Measurements from ENCODE around the gene DMXL1.
"Not testable (repeated sequence)": the region's sequence is repeated elsewhere in the genome, so short reads cannot be mapped to it uniquely, and the experiment has no call there.

Gene DMXL1

DNA sequence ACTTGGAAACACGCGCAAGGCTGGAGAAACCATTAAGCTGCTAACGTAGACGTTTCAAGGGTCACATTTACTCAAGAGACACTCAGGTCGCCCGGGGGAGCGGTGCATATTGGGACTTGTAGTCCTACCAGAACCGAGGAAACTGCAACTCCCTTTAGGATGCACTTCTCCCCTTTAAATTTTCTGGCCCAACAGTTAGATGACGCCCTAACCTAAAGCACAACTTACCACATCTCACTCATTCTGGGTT, 384 bp upstream of the DMXL1 start:
- peak; percentile 55 to 64 for DNase-seq (ENCODE audit: low read depth in 2 of 2)

DNA sequence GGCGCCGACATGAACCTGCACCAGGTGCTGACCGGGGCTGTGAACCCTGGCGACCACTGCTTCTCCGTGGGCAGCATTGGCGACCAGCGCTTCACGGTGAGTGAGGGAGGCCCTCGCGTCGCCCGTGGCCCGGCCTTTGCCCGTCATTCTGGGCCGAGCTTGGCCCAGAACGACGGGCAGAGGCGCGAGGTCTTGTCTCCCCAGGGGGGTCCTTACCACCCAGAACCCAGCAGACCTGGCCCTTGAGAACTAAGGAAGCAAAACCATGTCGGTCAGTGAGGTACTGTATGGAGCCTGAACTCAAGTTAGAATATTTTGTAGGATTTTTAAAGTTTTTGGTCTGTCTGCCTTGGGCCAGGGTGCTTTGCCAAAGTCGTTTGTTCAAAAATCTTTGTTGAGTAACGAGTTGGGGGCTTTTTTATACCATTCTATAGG, 691 bp downstream of the DMXL1 start:
- DNase-seq (ENCODE audit: low read depth in 2 of 2), result no peak

DNA sequence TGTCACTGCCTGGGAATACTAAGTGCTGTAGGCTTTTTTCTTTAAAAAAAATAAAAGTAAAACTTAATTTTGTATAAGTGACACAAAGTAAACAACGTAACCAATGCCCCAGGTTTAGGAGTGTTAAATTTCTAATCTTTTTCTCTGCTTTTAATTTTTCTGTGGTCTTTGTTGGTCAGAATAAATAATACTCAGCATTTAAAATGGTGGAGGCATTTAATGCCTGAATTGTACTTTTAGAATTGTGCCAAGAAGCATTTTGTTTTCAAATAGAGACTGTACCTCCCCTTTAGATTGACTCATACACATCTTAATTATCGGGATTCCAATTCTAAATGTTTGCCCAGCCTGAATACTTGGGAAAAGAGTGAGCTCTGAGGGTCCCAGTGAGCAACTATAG, 1.6 kb downstream of the DMXL1 start:
- no peak for DNase-seq (ENCODE audit: low read depth in 2 of 2)

DNA sequence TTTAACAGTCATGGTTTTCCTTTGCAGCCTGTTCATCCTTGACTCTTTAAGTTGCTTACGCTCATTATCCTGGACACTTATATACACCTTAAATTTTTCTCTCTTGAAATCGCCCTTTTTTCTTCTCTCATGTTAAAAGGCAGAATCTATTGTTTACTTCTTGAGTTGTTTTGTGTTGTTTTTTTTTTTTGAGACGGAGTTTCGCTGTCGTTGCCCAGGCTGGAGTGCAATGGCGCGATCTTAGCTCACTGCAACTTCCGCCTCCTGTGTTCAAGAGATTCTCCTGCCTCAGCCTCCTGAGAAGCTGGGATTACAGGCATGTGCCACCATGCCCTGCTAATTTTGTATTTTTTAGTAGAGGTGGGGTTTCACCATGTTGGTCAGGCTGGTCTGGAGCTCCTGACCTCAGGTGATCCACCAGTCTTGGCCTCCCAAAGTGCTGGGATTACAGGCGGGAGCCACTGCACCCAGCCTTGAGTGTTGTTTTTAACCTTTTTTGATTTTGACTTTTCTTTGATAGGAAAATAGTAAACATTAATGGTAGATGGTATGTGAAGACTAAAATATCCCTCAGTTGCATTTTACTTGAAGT, 3.0 kb downstream of the DMXL1 start:
- not testable (repeated sequence) for DNase-seq (ENCODE audit: low read depth in 2 of 2)

DNA sequence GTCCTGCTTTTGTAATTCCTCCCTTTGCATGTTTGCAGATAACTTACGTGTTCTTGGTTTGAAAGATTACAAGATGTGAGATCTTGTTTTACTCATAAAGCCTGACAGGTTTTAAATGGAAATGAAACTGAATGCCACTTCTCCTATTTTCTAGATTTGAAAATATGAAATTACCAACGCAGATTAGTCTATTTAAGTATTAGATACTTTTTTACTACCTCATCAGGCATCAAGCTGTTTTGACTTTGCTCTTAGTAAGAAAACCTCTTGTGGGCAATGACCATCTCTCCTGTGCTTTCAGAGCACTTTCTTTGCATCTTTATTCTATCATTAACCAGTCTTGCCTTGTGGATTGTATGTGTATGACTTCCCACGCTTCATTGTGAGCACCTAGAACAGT, 3.5 kb downstream of the DMXL1 start:
- no peak for DNase-seq (ENCODE audit: low read depth in 2 of 2)

DNA sequence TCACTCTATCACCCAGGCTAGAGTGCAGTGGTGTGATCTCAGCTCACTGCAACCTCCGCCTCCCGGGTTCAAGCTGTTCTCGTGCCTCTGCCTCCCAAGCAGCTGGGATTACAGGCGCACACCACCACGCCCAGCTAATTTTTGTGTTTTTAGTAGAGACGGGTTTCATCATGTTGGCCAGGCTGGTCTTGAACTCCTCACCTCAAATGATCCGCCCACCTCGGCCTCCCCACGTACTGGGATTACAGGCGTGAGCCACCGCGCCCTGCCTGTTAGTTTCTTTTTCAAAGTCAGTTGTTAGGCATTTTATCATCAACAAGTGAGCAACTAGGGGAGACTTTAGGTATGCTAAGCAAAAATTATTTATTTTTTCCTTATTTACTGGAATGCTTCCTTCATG, 4.4 kb downstream of the DMXL1 start:
- DNase-seq (ENCODE audit: low read depth in 2 of 2), result peak in 1 of 2 donors; percentile 19

DNA sequence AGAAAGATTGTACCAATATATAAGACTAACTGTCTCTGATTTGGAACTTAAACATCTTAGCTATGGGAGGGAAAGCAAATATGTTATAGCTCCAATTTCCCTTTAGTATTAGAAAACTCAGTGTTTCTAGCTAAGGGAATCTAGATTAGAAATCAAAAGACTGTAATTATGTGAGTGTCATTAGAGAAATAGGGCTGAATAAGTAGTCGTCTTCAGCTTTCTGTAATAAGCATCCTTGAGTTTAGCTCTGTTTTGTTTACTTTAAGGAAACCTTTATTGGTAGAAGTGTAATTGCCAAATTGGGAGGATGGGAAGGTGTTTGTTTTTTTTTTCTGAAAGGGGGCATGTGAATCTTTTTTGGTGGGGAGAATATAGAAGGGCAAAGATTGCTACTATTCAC, 5.2 kb downstream of the DMXL1 start:
- DNase-seq (ENCODE audit: low read depth in 2 of 2), result no peak

DNA sequence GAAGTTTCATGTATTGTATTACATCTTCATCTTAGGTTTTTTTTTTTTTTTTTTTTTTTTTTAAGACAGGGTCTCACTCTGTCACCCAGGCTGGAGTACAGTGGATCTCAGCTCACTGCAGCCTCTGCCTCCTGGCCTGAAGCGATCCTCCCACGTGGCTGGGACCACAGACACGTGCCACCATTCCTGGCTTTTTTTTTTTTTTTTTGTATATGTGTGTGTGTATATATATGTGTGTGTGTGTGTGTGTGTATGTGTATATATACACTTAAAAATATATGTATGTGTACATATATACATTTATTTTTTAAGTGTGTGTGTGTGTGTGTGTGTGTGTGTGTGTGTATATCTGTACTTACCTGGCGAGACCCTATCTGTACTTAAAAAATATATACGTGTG, 6.6 kb downstream of the DMXL1 start:
- no peak for DNase-seq (ENCODE audit: low read depth in 2 of 2)

DNA sequence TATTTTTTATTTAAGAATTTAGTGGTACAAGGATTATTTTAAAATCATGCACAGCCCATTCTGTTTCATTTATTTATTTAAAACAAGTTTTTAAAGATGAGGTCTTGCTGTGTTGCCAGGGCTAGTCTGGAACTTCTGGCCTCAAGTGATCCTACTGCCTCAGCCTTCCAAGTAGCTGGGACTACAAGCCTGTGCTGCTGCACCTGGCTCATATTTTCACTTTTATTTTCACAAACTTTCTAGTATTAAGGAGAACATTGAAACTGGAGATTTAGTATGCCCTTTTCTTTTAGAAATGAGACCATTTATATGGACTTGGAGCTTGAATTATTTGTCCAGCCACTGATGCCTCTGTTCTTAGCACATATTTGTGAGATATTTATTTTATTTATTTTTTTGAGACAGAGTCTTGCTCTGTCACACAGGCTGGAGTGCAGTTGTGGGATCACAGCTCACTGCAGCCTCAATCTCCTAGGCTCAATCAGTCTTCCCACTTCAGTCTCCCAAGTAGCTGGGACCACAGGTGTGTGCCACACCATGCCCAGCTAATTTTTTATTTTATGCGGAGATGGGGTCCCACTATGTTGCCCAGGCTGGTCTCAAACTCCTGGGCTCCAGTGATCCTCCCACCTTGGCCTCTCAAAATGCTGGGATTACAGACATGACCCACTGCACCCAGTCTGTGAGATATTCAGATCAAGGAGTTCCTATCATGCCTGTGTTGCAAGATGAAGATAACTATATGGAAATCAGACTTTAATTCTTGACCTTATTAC, 7.4 kb downstream of the DMXL1 start:
- no peak for DNase-seq (ENCODE audit: low read depth in 2 of 2)

DNA sequence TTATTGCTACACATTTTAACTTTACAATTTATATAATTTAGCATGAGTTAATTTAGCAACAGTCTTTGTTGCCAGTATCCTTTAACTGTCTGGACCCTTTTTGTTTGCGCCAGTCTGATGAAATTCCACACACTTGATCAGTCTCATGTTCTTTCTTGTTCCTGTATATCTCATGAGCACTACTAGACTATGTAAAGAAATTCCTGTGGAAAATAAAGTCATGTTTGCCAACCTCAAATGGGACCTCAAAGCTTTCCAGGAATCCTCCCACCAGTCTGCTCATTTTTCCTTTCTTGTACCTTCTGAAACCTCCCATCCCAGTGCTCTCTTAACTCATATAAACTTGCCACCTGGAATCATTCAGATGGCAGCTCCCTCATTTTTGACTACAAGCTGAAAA, 8.0 kb downstream of the DMXL1 start:
- no peak for DNase-seq (ENCODE audit: low read depth in 2 of 2)

DNA sequence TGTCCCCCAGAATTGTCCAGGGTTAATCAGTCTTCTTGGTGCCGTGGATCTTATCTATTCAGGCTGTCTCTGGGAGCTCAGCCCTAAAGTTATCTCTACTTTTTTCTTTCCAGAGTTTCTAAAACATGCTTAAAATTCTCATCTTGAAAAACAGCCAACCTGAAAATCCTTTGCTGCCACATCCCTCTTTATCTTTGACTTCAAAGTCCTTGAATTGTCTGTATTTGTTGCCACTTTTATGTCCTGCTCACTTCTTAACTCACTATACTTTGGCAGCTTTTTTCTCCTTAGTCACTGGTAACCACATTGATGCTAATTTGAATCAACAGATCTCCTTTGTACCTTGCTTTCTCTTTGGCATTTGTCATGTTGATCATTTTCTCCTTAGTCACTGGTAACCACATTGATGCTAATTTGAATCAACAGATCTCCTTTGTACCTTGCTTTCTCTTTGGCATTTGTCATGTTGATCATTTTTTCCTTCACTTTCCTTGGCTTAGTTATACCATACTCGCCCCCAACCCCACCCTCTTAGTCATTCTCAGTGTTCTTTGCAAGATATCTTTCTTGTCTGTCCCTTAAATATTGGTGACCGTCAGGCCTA, 8.5 kb downstream of the DMXL1 start:
- peak in 1 of 2 donors; percentile 23 for DNase-seq (ENCODE audit: low read depth in 2 of 2)

DNA sequence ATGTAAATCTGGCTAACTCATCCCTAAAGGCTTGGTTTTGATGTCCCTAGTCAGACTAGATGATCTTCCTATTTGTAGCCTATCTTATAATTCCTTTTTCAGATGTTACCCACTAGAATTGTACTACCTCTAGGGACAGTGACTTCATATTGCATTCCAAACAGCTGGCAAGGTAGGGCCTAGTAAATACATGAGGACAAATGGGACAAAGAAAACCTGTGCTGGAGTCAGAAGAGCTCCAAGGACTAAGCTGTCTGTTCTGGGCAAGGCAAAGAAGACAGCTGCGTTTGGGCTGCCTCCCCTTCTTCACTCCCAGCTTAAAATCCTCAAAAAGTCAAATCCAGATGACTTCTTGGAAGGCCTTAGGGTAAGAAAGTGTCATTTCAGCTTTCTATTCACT, 10.0 kb downstream of the DMXL1 start:
- DNase-seq (ENCODE audit: low read depth in 2 of 2), result no peak

DNA sequence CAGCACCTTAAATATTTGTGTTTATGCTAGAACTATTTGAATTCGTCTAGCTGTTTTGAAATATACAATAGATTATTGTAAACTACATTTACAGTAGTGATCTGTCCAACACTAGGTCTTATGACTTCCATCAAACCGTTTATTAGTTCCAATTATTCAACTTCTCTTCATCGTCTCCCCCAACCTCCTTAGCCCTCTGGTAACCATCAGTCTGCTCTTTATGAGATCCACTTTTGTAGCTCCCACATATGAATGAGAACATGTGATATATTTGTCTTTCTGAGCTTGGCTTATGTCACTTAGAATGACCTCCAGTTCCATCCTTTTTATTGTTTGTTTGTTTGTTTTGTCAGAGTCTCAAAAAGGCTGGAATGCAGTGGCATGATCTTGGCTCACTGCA, 11.8 kb downstream of the DMXL1 start:
- no peak for DNase-seq (ENCODE audit: low read depth in 2 of 2)

DNA sequence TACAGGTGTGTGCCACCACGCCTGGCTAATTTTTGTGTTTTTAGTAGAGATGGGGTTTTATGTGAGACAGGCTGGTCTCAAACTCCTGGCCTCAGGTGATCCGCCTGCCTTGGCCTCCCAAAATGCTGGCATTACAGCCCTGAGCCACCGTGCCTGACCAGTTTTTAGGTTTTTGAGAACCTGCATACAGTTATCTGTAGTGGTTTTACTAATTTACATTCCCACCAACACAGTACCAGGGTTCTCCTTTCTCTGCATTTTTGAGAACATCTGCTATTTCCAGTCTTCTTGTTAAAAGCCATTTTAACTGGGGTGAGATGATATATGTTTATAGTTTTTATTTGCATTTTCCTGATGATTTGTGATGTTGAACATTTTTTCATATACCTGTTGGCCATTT, 12.8 kb downstream of the DMXL1 start:
- DNase-seq (ENCODE audit: low read depth in 2 of 2), result no peak

DNA sequence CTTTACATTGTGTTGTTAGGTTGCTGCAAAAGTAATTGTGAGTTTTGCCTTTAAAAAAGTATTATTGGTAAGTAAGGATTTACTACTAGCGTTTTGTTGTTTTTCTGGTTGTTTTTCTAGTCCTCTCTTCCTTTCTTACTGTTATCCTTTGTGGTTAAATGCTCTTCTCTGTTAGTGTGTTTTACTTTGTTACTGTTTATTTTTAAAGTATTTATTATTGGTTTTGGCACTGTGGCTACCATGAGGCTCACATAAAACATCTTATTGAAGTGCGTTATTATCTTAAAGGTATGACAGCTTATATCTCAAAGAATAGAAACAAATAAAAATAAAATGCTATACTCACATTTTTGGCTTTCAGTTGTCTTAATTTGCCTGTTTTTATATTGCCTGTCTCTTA, 17.6 kb downstream of the DMXL1 start:
- DNase-seq (ENCODE audit: low read depth in 2 of 2), result no peak

DNA sequence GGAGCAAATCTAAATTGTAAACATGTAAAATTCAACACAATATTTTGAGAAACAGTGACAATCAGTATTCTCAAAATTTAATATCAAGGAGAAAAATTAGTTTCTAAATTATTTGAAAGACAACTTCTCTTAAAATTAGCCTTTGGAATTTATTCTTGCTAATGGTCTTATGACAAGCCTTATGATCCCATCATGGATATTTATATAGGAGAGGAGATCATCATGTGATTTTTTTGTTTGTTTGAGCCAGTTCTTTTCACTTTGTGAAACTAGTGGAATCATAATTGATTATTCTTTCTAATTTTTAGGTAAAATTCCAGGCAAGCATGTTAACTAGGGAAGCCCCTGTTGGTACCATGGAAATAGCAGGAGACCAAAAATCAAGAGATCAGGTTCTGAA, 24.7 kb downstream of the DMXL1 start:
- DNase-seq (ENCODE audit: low read depth in 2 of 2), result no peak

DNA sequence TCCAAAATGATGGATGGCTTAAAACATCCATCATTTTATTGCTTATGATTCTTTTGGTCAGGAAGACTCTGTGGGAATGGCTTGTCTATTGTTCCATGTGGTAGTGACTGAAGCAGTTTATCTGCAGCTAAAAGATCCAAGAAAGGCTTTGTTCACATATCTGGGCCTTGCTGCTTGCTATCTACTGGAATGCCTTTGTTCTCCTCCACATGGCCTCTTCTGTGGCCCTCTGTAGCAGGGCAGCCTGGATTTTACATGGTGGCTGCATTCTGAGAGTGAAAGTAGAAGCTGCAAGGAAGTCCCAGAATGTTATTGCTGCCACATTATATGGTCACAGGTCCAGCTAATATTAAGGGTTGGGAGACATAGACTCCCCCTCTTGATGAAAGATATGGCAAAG, 35.1 kb downstream of the DMXL1 start:
- DNase-seq (ENCODE audit: low read depth in 2 of 2), result no peak

DNA sequence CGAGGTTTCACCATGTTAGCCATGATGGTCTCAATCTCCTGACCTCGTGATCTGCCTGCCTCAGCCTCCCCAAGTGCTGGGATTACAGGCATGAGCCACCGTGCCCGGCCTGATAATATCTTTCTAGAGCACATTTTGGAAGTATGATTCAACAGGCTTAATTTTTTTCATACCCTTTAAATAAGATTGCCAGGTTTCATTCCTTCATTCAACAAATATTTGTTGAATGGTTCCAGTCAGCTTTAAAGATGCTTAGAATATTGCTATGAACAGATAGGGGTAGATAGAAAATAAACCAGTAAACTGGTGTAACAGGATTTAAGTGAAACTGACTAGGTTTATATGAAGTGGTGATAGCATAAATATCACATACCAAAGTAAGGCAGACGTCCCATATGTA, 41.3 kb downstream of the DMXL1 start:
- no peak for DNase-seq (ENCODE audit: low read depth in 2 of 2)

DNA sequence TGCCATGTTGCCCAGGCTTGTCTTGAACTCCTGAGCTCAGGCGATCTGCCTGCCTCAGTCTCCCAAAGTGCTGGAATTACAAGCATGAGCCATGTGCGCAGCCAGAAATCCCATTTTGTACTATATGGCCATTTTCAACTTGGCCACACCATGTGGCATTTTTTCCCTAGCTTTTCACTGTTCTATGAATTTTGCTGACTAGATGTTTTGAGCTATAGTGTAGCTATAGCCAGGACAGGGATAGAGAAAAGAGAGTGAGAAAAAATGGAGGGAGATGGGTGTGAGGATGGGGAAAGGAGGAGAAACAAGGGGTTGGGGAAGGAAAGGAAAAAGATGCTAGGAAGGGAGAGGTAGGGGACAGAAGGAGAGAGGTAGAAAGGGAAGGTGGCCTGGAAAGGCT, 46.4 kb downstream of the DMXL1 start:
- no peak for DNase-seq (ENCODE audit: low read depth in 2 of 2)

DNA sequence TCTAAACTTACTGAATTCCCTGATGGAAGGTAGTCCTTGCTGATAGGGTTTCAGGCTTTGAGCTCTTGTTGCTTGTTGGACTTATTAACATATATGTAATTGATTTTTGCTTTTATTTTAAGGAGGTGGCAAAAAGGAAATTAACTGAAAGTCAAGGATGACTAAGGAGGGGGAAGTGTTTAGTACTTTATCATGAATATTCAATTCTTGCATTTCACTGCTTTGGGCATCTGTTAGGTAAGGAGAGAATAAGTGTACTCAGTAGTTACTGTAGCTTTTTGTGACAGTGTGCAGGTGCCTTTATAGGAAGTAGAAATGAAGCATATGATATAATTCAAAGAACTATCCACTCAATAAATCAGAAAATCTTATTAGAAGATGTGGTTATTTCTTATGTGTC, 47.1 kb downstream of the DMXL1 start:
- no peak for DNase-seq (ENCODE audit: low read depth in 2 of 2)

DNA sequence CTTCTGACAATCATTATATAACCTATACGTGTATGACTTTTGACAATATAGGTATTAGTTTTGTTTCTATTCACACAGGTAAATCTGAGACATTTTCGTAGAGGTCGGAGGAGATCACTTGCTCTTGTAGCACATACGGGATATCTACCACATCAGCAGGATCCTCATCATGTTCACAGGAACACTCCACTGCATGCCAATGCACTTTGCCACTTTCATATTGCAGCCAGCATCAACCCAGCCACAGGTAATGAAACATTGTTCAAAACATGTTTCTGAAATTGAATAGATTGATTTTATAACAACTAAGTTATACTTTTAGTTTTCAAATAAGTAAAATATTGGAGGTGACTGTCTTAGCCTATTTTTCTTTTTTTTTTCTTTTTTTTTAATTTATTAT, 50.0 kb downstream of the DMXL1 start:
- DNase-seq (ENCODE audit: low read depth in 2 of 2), result no peak

DNA sequence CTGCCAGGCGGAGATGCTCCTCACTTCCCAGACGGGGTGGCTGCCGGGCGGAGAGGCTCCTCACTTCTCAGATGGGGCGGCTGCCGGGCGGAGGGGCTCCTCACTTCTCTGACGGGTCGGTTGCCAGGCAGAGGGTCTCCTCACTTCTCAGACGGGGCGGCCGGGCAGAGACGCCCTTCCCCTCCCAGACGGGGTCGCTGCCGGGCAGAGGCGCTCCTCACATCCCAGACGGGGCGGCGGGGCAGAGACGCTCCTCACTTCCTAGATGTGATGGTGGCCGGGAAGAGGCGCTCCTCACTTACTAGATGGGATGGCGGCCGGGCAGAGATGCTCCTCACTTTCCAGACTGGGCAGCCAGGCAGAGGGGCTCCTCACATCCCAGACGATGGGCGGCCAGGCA, 51.6 kb downstream of the DMXL1 start:
- DNase-seq (ENCODE audit: low read depth in 2 of 2), result not testable (repeated sequence)

DNA sequence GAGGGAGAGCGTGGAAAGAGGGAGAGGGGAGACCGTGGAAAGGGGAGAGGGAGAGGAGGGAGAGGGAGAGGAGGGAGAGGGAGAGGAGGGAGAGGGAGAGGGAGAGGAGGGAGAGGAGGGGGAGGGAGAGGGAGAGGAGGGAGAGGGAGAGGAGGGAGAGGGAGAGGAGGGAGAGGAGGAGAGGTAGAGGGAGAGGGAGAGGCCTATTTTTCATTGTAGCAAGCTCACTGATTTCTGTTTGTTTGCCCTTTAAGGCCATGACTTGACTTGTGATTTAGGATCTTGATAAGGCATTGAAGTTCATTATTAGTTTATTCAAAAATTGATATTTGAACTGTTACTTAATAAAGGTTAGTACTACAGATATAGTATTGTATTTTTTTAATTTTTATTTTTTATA, 52.4 kb downstream of the DMXL1 start:
- DNase-seq (ENCODE audit: low read depth in 2 of 2), result no peak

DNA sequence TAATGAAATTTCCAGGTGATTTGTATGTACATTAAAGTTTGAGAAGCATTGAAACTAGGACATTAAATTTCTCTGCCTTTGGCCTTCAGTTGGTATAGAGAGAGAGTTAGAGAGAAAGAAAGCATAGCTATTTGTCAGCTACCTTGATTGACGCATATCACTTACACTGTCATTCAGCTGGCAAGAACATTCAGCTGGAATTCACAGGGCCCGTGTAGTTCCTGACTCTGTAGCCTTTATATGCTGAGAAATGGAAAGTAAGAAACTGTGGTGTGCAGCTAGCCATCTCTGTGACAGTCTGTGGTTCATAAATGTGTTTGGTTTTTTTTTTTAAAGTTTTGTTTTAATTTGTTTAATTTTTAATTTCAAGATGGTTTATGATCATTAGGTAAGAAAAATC, 58.9 kb downstream of the DMXL1 start:
- no peak for DNase-seq (ENCODE audit: low read depth in 2 of 2)

All from stimulated activated CD8-positive, alpha-beta memory T cell treated with anti-CD3 and anti-CD28 coated beads, Interleukin-2, amount 100 ng/mL, for 48 hours (primary cell).